Pancreas (tissue), 10 donors: ENCODE data around the gene CTDSP2. TPM values are rescaled to one million over a fixed set of nuclear protein-coding genes. Genes with fewer than 3 reads are reported as not detected.
A peak's percentile ranks its signal among the peaks of the same experiment; 100 is the strongest.

Experiments used
- ATAC-seq, 4 donors: fragments of 200-7000 bp; cut with Tn5 transposase; one replicate each; pipeline versions ENCODE4 v1.8.0 to v1.9.1; 2020; ENCODE audit warnings: mild to moderate bottlenecking in 4 of 4, moderate library complexity in 4 of 4
- DNase-seq, 6 donors: peaks; one replicate each; pipeline ENCODE4 v3.0.0-alpha.2; 2020
- FAIRE-seq: peaks from 2 replicates; lab custom pipeline; 2012; peaks lifted over from hg19 to GRCh38; lab: Jason Lieb, UNC
- H3K27ac ChIP-seq, 4 donors: fragments of 200-600 bp; sonication (generic); 1 replicate in 3 of 4; 2 replicates in 1 of 4; pipeline versions ENCODE4 v1.5.0 to v1.8.0; 2020
- H3K27me3 ChIP-seq, 4 donors: fragments of 200-600 bp; one replicate each; pipeline ENCODE4 v1.8.0; 2021
- H3K36me3 ChIP-seq, 3 donors: fragments of 200-600 bp; sonication (generic) in 1 of 3; one replicate each; pipeline versions ENCODE4 v1.5.0 to v1.8.0; 2020 to 2021
- H3K4me1 ChIP-seq, 3 donors: fragments of 200-600 bp; one replicate each; pipeline ENCODE4 v1.8.0; 2021
- H3K4me3 ChIP-seq, 4 donors: fragments of 200-600 bp; sonication (generic) in 2 of 4; one replicate each; pipeline versions ENCODE4 v1.5.0 to v1.8.0; 2020 to 2021
- H3K9me3 ChIP-seq, 4 donors: fragments of 200-600 bp; one replicate each; pipeline ENCODE4 v1.8.0; 2021
- WGBS, 2 donors: extraction: QIAGEN DNeasy Blood & Tissue Kit; methylation state at CpG; one replicate each; pipeline ENCODE4 v1.1.7; 2013; 5-methylcytosine and 5-hydroxymethylcytosine counted together
- intact Hi-C, 3 donors: fragments of 100-400 bp; cut with DNase I; formaldehyde crosslinking; loops; one replicate each; pipeline versions ENCODE4 v1.11.1 to v1.14.2; 2022
- polyA plus RNA-seq, 2 donors: library from polyadenylated mRNA; stranded (reverse); fragments of 200-250 nt; gene quantifications; one replicate each; pipeline ENCODE4 v1.2.3, GENCODE V29; 2013
- total RNA-seq, 6 donors: library from RNA; stranded (reverse); fragmentation: NEBNext Ultra II Directional in 4 of 6; extraction: Animal tissue kit (Norgen Biotek cat#: 25700) in 4 of 6; gene quantifications; one replicate each; pipeline versions ENCODE4 v1.2.1 to v1.2.4, GENCODE V29; 2021 to 2023
- TF ChIP-seq, protein P1 (sequence below), 4 donors: fragments of 200-600 bp; sonication (generic) in 3 of 4; IDR thresholded peaks; one replicate each; pipeline versions ENCODE4 v1.5.0 to v1.8.0; 2021; ENCODE audit warnings: antibody characterized with exemption in 4 of 4
- donor health status: healthy with polysubstance abuse.
- donor health status: DM: no; HTN: no; CAD: no; lungs with moderate emphysema.
- donor health status: DM: no; HTN: no; CAD: no.
- donor health status: control.
- donor health status: control.
- donor health status: Bipolar disorder and iron deficiency.
- donor health status: DM: yes; HTN: yes; CAD: no.
- donor health status: DM: no; HTN: no; CAD: no.
- donor health status: DM: no; HTN: no; CAD: no.
- donor health status: DM: yes; HTN: yes; CAD: no.

Gene CTDSP2
- total and polyA plus RNA-seq, 8 donors = 38.7 to 165 (median 90.3) TPM

DNA sequence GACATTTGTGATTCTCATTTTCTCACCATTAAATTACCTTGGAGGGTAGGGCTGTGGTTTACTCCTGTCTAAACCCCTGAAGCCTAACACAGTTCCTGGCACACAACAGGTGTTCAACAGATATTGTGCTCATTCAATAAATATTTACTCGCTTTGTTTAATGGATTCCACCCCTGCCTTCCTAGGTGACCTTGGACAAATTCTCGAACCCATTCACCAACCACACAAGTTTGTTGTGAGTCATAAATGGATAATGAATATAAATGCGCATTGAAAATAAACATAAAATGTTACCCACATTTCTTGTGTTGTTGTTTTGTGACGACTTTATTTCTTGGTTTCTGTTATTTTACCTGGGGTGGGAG is 64.3 kb downstream of the CTDSP2 start:
- H3K36me3 ChIP-seq = peaks cover 3 to 22% (median 7%) of the 10 kb centered on the region in 3 donors
- TF ChIP-seq, protein P1, sequence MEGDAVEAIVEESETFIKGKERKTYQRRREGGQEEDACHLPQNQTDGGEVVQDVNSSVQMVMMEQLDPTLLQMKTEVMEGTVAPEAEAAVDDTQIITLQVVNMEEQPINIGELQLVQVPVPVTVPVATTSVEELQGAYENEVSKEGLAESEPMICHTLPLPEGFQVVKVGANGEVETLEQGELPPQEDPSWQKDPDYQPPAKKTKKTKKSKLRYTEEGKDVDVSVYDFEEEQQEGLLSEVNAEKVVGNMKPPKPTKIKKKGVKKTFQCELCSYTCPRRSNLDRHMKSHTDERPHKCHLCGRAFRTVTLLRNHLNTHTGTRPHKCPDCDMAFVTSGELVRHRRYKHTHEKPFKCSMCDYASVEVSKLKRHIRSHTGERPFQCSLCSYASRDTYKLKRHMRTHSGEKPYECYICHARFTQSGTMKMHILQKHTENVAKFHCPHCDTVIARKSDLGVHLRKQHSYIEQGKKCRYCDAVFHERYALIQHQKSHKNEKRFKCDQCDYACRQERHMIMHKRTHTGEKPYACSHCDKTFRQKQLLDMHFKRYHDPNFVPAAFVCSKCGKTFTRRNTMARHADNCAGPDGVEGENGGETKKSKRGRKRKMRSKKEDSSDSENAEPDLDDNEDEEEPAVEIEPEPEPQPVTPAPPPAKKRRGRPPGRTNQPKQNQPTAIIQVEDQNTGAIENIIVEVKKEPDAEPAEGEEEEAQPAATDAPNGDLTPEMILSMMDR (IDR thresholded peaks at IDR 0.05) = no peak
- no peak for FAIRE-seq
- H3K4me3 ChIP-seq = peak overlapping the region in 2 of 4 donors; percentile 79 to 88
- H3K27me3 ChIP-seq = no peaks in the 10 kb centered on the region
- WGBS, 2 donors = 4% methylated on average over 4 of the region's 4 CpGs
- no peaks in the 10 kb centered on the region for H3K9me3 ChIP-seq
- ATAC-seq = peak; percentile 24 to 44 (median 35)
- intact Hi-C loops = no loop called here
- peak overlapping the region in 2 of 4 donors; percentile 20 to 23 for H3K27ac ChIP-seq
- DNase-seq = peak in 1 of 6 donors; percentile 32
- peaks cover 4 to 15% (median 14%) of the 10 kb centered on the region in 3 donors for H3K4me1 ChIP-seq

DNA sequence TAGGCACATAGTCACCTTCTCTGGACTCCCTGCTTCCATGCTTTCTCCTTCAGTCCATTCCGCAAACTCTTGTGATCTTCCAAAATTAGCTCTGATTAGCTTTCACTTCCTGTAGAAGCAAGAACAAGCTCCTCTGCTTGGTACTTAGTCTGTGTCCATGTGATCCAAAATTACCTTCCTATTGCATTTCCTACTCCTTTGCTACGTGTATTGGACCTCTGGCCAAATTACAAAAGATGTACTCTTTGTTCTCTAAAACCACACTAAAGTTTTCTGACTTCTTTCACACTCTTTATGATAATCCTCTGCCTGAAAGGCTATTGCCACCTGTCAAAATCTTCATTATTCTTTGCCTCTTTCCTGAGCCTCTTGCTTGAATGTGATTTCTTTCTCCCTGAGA is 64.7 kb downstream of the CTDSP2 start:
- TF ChIP-seq, protein P1 (IDR thresholded peaks at IDR 0.05) = no peak
- no peaks in the 10 kb centered on the region for H3K9me3 ChIP-seq
- no peak overlapping the region for H3K4me3 ChIP-seq
- no peak for DNase-seq
- no peak for ATAC-seq
- H3K27ac ChIP-seq = peak overlapping the region in 2 of 4 donors; percentile 20 to 23
- 67 to 79% methylated on average over 2 of the region's 2 CpGs for WGBS, 2 donors
- FAIRE-seq = no peak
- H3K36me3 ChIP-seq = peaks cover under 1 to 18% (median 7%) of the 10 kb centered on the region in 3 donors
- no peaks in the 10 kb centered on the region for H3K27me3 ChIP-seq
- intact Hi-C loops = no loop called here
- peaks cover 4 to 15% (median 14%) of the 10 kb centered on the region in 3 donors for H3K4me1 ChIP-seq

DNA sequence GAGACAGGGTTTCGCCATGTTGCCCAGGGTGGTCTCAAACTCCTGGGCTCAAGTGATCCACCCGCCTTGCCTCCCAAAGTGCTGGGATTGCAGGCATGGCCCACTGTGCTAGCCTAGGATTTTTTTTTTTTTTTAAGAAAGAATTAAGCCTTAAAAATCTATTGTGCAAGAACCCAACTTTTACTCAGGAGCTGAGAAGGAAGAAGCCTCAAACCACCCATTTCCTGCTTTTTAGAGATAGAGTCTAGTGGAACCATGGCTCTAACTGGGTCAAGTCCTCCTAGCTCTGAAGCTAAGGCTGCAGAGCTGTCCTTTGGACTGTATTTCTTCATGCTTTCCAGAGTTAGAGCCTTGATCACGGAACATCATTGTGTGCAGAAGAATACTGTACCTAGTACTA is 65.3 kb downstream of the CTDSP2 start:
- no peak for FAIRE-seq
- H3K27me3 ChIP-seq = no peaks in the 10 kb centered on the region
- H3K36me3 ChIP-seq = peaks cover 0 to 12% (median 7%) of the 10 kb centered on the region in 3 donors
- intact Hi-C loops = no loop called here
- H3K9me3 ChIP-seq = no peaks in the 10 kb centered on the region
- WGBS, 2 donors = 94 to 95% methylated on average over 3 of the region's 3 CpGs
- no peak overlapping the region for H3K4me3 ChIP-seq
- peak overlapping the region in 1 of 4 donors; percentile 23 for H3K27ac ChIP-seq
- H3K4me1 ChIP-seq = peaks cover 4 to 15% (median 14%) of the 10 kb centered on the region in 3 donors
- ATAC-seq = no peak
- no peak for DNase-seq
- TF ChIP-seq, protein P1 (IDR thresholded peaks at IDR 0.05) = no peak

DNA sequence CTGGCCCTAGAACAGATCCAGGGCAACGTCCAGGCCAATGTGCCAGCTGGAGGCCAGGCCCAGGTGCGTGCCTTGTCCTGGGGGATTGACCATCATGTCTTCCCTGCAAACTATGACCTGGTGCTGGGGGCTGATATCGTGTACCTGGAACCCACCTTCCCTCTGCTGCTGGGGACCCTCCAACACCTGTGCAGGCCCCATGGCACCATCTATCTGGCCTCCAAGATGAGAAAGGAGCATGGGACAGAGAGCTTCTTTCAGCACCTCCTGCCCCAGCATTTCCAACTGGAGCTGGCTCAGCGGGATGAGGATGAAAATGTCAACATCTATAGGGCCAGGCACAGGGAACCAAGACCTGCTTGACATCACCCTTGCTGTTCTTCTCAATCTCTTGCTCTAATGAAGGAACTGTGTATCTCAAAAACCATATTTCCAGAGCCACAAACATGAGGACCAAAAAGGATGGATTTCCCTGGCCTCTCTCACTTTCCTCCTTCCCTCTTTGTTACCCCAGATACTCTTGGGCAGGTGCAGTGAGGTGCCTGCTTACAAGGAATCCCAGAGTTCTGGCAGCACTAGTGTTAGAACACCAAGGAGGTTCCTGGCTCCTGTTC is 66.1 kb downstream of the CTDSP2 start:
- TF ChIP-seq, protein P1 (IDR thresholded peaks at IDR 0.05) = no peak
- no peaks in the 10 kb centered on the region for H3K9me3 ChIP-seq
- FAIRE-seq (no peak), ATAC-seq (no peak), DNase-seq (peak in 1 of 6 donors; percentile 45)
- no peak overlapping the region for H3K27ac ChIP-seq
- 82 to 89% methylated on average over 4 of the region's 4 CpGs for WGBS, 2 donors
- intact Hi-C loops = no loop called here
- peaks cover 4 to 15% (median 14%) of the 10 kb centered on the region in 3 donors for H3K4me1 ChIP-seq
- no peaks in the 10 kb centered on the region for H3K27me3 ChIP-seq
- no peak overlapping the region for H3K4me3 ChIP-seq
- H3K36me3 ChIP-seq = peaks cover 0 to 4% (median 0%) of the 10 kb centered on the region in 3 donors

DNA sequence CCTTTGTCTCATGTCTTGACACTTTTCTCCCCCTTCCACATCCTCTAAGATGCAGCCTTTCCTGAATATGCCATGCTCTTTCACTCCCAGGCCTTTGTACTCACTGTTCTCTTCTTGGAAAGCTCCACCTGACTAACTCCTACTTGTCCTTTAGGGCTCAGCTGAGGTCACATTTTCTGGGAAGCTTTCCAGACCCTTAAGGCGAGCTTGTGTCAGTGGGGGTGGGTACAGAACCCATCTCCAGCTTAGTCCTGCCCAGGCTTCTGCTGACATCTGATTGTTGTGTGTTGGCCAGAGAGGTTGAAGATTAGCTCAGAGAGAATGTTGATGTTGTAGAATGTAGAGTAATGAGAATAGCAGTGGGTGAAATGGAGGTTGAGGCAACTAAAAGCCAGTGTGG is 66.8 kb downstream of the CTDSP2 start:
- Histone ChIP-seq H3K27me3 (no peaks in the 10 kb centered on the region), H3K4me1 (peaks cover 4 to 15% (median 14%) of the 10 kb centered on the region in 3 donors), H3K9me3 (no peaks in the 10 kb centered on the region), H3K36me3 (no peaks in the 10 kb centered on the region), H3K27ac (no peak overlapping the region), H3K4me3 (no peak overlapping the region)
- no peak for FAIRE-seq
- WGBS, 2 donors = 42 to 54% methylated on average over 1 of the region's 1 CpG
- no peak for ATAC-seq
- no peak for DNase-seq
- TF ChIP-seq, protein P1 (IDR thresholded peaks at IDR 0.05) = no peak
- intact Hi-C loops = no loop called here
